ENCODE measurements around the gene MOCOS.

MOCOS gene

GRCh38 chr18:36316246-36316645 lies 128.9 kb downstream of the MOCOS start:
- DNase-seq (ENCODE audit: low read depth): no peak
- H3K4me3 ChIP-seq (ENCODE audit: control insufficient read depth, low read depth, low read length): no peak overlapping the region
- TF ChIP-seq CTCF (IDR thresholded peaks at IDR 0.05; ENCODE audit: control insufficient read depth, insufficient read depth, low read depth, low read length, missing control alignments): no peak
